GM03348 (cell line): ENCODE results near the gene C15orf39.

Source experiments
- DNase-seq: peaks from one replicate; pipeline ENCODE4 v3.0.0; 2012; ENCODE audit warnings: low spot score

The C15orf39 gene

GRCh38 chr15:75197062-75197630, 4.5 kb upstream of the C15orf39 start:
- no peak for DNase-seq

DNA sequence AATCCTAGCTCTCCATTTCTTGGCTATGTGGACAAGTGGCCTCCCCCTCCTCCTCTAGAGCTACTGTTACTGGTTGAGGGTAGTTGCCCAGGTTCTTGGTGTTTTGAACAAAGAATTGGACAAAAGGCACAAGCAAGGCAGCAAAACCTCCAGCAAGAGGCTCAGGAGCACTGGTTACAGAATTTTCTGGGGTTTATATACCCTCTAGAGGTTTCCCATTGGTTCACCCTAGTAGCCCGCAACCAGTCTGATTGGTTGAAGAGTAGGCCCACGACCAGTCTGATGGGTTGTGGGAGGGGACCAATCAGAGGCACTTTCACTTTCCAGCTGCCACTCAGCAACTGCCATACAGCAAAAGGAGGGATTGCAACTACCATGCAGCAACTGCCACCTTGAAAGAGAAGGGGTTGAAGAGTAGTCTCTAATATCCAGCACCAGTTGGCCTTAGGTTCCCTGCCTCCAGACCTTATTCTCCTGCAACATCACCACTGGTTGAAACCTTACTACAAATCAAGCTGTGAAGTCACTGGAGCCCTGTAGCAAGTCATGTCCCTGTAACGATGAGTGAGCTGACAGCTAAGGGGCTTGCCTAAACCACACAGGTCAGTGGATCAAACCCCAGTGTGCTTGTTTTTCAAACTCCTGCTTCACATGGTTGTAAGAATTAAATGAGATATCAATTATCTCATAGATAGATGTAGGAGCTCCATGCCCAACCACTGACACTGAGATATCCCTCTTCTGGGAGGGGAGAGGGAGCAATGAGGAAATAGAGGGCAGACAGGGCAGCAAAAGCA, 2.9 kb upstream of the C15orf39 start:
- DNase-seq: no peak

DNA sequence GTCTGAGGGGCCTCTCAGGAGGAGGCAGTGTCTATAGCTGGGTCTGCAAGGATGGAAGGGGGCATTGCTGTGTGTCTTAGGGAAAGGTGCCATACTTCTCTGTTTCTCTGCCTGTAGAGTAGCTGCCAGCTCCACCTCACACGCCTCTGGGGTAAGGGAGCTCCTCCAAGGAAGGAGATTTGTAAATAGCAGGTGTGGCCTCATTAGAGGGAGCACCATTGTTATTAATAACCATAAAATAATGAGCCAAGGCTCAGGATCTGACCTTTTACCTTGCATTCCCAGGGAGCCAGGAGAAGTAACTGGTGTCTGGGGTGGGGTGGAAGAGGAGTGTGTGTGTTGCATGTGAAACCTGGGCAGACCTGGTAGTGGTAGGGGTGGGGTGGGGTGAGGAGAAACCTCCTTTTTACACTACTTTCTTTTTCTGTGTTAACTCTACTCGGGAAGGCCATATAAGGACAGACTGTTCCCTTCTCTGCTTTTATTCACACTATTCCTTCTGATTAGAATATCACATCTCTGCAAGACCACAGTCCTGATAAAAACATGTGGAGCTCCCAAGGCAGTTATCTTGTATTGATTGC, 2.2 kb upstream of the C15orf39 start:
- no peak for DNase-seq

GRCh38 chr15:75200391-75200764, 1.3 kb upstream of the C15orf39 start:
- no peak for DNase-seq

DNA sequence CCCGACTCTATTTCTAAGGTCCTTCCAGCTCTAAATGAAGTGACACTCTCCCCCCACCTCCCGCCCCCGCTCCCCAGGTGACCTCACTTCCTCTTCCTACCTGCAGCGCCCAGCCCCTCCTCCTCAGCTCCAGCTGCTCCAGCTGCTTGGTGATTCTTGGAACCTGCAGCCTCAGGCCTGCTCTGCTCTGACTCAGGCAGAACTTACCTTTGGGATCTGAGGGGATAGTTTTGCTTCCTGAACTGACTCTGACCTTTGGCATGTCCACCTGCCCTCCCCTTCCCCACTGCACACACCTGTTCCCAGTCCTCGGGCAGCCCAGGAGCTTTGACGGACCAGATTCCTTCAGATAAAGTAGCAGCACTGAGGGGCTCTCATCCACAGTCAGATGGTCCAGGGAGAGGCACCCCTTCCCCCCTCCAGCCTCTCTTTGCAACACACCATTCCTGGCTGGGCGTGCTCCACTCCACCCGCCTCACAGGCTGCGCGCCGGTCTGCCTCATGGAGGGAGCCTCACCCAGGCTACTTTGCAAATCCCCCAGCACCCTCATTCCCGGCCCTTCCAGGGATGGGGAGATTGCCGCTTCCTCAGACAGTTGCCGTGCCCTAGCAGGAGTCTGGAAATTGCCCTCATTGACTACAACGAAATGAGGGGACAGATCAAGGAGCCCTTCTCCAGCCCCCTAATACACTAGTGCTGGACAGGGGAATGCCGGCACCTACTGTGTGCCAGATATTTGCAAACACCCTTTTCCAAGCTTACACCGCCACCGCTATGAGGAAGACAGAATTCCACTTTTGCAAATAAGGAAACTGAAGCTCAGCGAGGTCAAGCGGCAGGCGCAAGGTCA, 692 bp upstream of the C15orf39 start:
- peak; percentile 62 for DNase-seq

DNA sequence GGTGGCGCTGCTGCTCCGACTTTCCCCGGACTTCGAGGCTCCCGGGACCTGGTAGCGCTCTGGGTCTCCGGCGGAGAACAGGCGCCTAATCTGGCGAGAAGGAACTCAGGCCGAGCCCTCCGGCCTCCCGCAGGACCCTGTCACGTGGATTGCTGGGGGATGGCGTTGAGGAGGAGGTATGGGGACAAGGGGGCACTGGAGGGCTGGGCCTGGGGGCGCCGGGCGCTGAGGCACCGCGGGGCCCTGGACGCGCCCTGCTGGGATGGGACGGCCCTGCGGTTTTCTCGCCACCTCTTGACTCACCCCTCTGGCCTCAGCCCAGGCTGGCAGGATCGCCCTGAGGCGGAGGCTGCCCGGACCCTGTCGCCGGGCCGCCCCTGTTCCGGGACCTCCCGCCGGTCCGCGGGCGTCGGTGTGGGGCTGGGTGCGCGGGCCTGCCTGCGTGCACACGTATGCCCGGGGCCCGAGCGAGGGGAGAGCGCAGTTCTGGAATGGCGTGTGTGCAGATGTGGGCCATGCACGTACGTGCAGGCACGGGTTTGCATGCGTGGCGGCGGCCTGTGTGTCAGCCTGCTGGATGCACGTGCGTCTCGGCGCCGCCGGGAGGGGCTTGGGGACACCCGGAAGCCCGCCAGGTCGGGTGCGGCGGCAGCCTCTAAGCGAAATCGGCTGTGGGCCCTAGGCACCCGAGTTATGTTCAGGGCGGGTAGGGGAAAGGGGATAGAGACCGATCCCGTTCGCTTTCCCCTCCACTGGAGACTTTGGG, 752 bp downstream of the C15orf39 start:
- DNase-seq: peak; percentile 88

GRCh38 chr15:75203017-75203907, 1.6 kb downstream of the C15orf39 start:
- peak; percentile 39 for DNase-seq

GRCh38 chr15:75203908-75204263, 2.2 kb downstream of the C15orf39 start:
- no peak for DNase-seq

DNA sequence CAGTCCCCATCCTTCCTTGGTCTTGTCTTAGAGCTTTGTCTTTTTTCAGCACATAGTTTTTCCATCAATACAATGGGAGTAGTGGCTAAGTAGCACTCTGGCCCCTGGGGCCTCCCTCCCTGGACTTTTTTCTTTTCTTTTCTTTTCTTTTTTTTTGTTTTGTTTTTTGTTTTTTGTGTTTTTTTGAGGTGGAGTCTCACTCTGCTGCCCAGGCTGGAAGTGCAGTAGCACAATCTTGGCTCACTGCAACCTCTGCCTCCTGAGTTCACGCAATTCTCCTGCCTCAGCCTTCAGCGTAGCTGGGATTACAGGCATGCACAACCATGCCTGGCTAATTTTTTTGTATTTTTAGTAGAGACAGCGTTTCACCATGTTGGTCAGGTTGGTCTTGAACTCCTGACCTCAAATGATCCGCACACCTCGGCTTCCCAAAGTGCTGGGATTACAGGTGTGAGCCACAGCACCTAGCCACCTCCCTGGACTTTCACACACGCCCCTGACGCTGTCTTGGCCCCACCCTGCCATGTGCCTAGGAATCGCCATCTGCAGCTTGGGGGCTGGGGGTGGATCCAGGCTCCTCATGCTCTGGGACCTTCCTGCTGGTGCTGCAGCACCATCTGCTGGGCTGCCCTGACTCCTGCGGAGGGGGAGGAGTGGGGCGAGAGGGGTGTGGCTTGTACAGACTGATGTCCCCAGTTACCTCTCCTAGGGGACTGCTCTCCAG, 2.8 kb downstream of the C15orf39 start:
- DNase-seq: peak; percentile 98

DNA sequence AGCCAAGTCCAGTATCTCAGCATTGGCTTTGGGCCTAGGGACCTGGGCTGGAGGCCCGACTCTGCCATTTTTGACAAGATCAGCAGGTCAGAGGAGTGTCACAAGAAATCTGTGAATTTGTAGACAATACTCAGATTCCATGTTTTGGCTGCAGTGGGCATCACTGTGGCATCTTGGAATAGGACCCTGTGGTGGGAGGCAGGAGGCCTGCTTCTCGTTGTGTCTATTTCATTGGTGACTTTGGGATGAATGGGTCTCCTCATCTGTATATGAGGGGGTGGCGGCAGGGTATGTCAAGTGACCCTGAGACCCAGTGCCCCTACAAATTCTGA, 3.3 kb downstream of the C15orf39 start:
- DNase-seq: no peak

DNA sequence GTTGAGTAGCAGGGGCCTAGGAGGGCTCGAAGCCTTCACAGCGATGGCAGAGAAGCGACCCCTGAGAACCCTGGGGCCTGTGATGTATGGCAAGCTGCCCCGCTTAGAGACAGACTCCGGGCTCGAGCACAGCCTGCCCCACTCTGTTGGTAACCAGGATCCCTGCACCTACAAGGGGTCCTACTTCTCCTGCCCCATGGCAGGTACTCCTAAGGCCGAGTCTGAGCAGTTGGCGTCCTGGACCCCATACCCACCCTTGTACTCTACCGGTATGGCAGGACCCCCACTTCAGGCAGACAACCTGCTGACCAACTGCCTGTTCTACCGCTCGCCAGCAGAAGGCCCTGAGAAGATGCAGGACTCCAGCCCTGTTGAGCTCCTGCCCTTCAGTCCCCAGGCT, 4.3 kb downstream of the C15orf39 start:
- no peak for DNase-seq

DNA sequence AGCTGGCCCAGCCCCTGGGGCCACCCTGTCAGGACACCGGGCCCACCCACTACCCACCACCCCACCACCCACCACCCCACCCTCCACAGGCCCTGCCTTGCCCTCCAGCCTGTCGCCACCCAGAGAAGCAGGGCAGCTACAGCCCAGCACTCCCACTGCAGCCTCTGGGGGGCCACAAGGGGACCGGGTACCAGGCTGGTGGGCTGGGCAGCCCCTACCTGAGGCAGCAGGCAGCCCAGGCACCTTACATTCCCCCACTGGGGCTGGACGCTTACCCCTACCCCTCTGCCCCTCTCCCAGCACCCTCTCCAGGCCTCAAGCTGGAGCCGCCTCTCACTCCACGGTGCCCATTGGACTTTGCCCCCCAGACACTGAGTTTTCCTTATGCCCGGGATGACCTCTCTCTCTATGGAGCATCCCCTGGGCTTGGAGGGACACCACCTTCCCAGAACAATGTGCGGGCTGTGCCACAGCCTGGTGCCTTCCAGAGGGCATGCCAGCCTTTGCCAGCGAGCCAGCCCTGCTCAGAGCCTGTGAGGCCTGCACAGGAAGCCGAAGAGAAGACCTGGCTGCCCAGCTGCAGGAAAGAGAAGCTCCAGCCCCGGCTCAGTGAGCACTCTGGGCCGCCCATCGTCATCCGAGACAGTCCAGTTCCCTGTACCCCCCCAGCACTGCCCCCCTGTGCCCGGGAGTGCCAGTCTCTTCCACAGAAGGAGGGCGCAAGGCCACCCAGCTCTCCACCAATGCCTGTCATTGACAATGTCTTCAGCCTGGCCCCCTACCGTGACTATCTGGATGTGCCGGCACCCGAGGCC, 5.3 kb downstream of the C15orf39 start:
- no peak for DNase-seq

DNA sequence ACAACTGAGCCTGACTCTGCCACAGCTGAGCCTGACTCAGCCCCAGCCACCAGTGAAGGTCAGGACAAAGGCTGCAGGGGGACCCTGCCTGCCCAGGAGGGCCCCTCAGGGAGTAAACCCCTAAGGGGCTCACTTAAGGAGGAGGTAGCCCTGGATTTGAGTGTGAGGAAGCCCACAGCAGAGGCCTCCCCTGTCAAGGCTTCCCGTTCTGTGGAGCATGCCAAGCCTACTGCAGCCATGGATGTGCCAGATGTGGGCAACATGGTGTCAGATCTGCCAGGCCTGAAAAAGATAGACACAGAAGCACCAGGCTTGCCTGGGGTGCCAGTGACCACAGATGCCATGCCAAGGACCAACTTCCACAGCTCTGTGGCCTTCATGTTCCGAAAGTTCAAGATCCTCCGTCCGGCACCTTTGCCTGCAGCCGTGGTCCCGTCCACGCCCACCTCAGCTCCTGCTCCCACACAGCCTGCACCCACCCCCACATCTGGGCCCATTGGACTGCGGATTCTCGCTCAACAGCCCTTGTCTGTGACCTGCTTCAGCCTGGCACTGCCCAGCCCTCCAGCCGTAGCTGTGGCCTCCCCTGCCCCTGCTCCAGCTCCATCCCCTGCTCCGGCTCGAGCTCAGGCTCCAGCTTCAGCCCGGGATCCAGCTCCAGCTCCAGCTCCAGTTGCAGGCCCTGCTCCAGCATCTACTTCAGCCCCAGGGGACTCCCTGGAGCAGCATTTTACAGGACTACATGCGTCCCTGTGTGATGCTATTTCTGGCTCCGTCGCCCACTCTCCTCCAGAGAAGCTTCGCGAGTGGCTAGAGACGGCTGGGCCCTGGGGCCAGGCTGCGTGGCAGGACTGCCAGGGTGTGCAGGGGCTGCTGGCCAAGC, 6.2 kb downstream of the C15orf39 start:
- DNase-seq: no peak

DNA sequence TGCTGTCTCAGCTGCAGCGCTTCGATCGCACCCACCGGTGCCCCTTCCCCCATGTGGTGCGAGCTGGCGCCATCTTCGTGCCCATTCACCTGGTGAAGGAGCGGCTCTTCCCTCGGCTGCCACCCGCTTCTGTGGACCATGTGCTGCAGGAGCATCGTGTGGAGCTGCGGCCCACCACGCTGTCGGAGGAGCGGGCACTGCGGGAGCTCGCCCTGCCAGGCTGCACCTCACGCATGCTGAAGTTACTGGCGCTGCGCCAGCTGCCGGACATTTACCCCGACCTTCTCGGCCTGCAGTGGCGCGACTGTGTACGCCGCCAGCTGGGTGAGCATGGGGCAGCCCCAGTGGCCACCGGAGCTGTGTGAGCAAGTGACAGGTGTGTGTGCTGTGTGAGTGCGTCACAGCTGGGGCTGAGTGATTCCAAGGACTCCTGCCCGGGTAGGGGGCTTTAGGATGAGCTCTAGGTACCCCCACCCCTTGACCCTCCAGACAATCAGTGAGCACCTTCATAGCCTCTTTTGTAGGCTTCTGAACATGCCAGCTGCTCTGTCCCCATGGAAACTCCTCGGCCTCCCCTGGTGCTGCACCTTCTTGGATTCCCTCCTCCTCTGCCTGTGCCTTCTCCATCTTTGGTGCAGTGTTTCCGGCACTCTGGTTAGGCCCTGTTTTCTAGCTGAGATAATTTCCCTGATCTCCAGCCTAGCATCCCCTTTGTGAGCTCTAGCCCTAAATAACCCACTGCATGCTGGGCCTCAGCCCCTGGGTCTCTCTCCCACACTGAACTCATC, 7.0 kb downstream of the C15orf39 start:
- no peak for DNase-seq

DNA sequence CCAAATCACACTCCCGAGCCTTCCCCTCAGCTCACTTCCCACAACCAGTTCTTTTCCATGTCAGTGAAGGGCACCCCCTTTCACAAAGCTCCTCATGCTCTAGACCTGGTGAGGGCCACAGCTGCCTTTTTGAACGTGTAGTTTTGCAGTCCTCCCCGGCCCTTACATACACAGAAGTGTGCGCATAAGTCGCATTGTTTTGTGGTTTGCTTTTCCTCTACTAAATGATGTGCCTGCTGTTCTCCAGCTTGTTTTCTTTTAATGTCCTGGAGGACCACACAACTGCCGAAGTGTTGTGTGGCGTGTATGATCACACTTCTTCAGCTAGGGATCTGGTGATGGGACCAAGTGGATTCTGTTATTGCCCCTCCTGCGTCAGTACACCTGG, 7.6 kb downstream of the C15orf39 start:
- DNase-seq: no peak

DNA sequence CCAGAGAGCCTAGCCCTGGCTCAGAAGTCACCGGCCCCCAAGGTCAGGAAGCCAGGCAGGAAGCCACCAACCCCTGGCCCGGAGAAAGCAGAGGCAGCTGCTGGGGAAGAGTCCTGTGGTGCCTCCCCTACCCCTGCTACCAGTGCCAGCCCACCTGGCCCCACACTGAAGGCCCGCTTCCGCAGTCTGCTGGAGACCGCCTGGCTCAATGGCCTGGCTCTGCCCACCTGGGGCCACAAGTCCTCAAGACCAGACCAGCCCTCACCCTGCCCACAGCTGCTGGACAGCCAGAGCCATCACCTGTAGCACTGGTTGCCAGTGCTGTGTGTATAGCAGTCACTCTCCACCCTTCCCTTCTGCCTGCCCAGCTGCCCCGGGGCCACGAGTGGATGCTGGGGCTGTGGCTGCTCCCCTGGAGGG, 9.1 kb downstream of the C15orf39 start:
- no peak for DNase-seq

DNA sequence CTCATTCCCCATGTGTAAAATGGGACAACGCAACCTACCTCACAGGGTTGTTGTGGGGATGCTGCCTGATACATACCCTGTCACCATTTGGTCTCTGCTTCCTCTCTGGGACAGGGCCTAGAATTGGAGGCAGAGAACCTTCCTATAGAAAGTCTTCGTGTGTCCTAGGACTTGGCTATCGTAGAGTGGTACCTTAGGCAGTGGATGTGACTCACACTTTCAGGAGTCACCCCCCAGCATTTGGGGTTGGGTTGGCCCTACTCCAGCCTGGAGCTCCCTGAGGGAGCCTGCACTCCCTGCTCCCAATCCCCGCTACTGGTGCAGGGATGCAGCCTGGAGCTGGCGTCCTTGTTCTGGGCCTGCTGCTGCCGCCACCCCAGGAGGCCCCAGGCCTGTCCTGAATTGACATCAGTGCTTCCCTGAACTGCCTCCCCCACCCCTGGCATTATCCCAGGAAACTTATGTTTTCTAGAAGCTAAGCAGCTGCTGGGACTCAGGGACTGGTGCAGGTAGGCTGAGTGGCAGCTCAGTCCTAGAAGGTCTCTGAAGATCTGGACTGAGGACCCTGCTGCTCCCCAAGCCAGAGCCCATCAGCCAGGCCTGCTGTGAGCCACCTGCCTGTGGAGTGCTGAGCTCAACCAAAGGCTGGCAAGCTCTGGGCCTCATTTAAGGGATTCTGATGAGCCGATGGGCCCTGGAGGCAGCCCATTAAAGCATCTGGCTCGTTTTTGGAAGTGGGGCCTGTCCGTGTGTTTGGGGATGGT, 9.9 kb downstream of the C15orf39 start:
- no peak for DNase-seq
